Muscle of back (tissue), 11 donors: ENCODE measurements around the gene MARK3. TPM values are rescaled to one million over a fixed set of nuclear protein-coding genes. Genes with fewer than 3 reads are reported as not detected.

Source experiments
- DNase-seq, 3 donors: peaks; one replicate each; pipeline versions ENCODE4 v3.0.0 to v3.0.0-alpha.2; 2013
- polyA plus RNA-seq, 10 donors: library from polyadenylated mRNA; unstranded; fragments of 120-200 nt; gene quantifications; one replicate each; pipeline ENCODE4 v1.2.1, GENCODE V29; 2013; ENCODE audit not compliant: insufficient read length in 10 of 10

Gene MARK3
- polyA plus RNA-seq, 10 donors, result 49.1 to 79.0 (median 60.6) TPM

GRCh38 chr14:103488071-103488470, 102.9 kb downstream of the MARK3 start:
- DNase-seq, result peak; percentile 29 to 59 (median 33)

- peak in 1 of 3 donors; percentile 25 for DNase-seq
These were observed 103.7 kb downstream of the MARK3 start for GRCh38 chr14:103488960-103489359.

- no peak for DNase-seq
These were observed 104.4 kb downstream of the MARK3 start for GRCh38 chr14:103489621-103490020.

- DNase-seq, result no peak
These were observed 106.5 kb downstream of the MARK3 start for GRCh38 chr14:103491691-103492090.

- DNase-seq, result peak in 2 of 3 donors; percentile 27 to 60
These were observed 107.1 kb downstream of the MARK3 start for GRCh38 chr14:103492156-103492925.

- DNase-seq, result no peak
These were observed 110.6 kb downstream of the MARK3 start for GRCh38 chr14:103495854-103496253.

GRCh38 chr14:103496776-103497175, 111.6 kb downstream of the MARK3 start:
- no peak for DNase-seq

- no peak for DNase-seq
These were observed 114.5 kb downstream of the MARK3 start for GRCh38 chr14:103499709-103500108.

- DNase-seq, result peak; percentile 71 to 92 (median 87)
These were observed 115.2 kb downstream of the MARK3 start for GRCh38 chr14:103500148-103500990.

- no peak for DNase-seq
These were observed 116.0 kb downstream of the MARK3 start for GRCh38 chr14:103501041-103501870.

GRCh38 chr14:103501921-103502669, 116.9 kb downstream of the MARK3 start:
- no peak for DNase-seq

- no peak for DNase-seq
These were observed 117.7 kb downstream of the MARK3 start for GRCh38 chr14:103502877-103503276.

GRCh38 chr14:103503296-103503695, 118.1 kb downstream of the MARK3 start:
- DNase-seq, result no peak

GRCh38 chr14:103504991-103505565, 119.9 kb downstream of the MARK3 start:
- DNase-seq, result no peak

GRCh38 chr14:103507751-103508150, 122.5 kb downstream of the MARK3 start:
- no peak for DNase-seq

- DNase-seq, result no peak
These were observed 123.5 kb downstream of the MARK3 start for GRCh38 chr14:103508521-103509329.

GRCh38 chr14:103509864-103510723, 124.9 kb downstream of the MARK3 start:
- no peak for DNase-seq

- no peak for DNase-seq
These were observed 125.8 kb downstream of the MARK3 start for GRCh38 chr14:103510724-103511693.
